ENCODE results near the gene ERAP2. TPM values are rescaled to one million over a fixed set of nuclear protein-coding genes. Genes with fewer than 3 reads are reported as not detected.
A peak's percentile ranks its signal among the peaks of the same experiment; 100 is the strongest.

Gene ERAP2
- total and polyA plus RNA-seq, 2 of the 13 experiments (the other 11 are each of a cell fraction or from before 2014, with no cell fraction given) = 12.8 to 16.6 TPM

DNA sequence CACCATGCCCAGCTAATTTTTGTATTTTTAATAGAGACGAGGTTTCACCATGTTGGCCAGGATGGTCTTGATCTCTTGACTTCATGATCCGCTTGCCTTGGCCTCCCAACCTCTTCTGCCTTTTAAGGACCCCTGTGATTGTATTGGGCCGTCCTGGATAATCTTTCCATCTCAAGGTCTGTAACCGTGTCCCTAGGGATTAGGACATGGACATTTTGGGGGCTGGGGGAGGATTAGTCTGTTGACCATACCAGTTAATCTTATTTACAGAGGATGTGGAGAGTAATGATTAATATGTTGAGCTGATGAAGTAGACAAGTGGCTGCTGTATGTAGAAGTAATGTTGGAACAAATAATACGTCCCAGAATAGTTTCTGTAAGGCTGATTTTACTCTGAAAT, 82.7 kb downstream of the ERAP2 start (continued):
- TF ChIP-seq ZFP90 (CRISPR knock-in tag; IDR thresholded peaks at IDR 0.05; ENCODE audit: borderline replicate concordance) (no peak), NFE2L1 (CRISPR knock-in tag; IDR thresholded peaks at IDR 0.05; ENCODE audit: borderline replicate concordance) (no peak), ZMYM4 (CRISPR knock-in tag; IDR thresholded peaks at IDR 0.05) (peak; percentile 85), DNMT1 (CRISPR knock-in tag; IDR thresholded peaks at IDR 0.05) (no peak), TOPORS (CRISPR knock-in tag; IDR thresholded peaks at IDR 0.05) (no peak), SALL1 (CRISPR knock-in tag; IDR thresholded peaks at IDR 0.05) (0 out of 2 replicates have a peak, but pooled peaks have one; percentile 10), PITX1 (CRISPR knock-in tag; IDR thresholded peaks at IDR 0.05) (peak; percentile 88)
- TF ChIP-seq, protein P1, sequence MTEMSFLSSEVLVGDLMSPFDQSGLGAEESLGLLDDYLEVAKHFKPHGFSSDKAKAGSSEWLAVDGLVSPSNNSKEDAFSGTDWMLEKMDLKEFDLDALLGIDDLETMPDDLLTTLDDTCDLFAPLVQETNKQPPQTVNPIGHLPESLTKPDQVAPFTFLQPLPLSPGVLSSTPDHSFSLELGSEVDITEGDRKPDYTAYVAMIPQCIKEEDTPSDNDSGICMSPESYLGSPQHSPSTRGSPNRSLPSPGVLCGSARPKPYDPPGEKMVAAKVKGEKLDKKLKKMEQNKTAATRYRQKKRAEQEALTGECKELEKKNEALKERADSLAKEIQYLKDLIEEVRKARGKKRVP (CRISPR knock-in tag; IDR thresholded peaks at IDR 0.05) = no peak
- TF ChIP-seq, protein P2, sequence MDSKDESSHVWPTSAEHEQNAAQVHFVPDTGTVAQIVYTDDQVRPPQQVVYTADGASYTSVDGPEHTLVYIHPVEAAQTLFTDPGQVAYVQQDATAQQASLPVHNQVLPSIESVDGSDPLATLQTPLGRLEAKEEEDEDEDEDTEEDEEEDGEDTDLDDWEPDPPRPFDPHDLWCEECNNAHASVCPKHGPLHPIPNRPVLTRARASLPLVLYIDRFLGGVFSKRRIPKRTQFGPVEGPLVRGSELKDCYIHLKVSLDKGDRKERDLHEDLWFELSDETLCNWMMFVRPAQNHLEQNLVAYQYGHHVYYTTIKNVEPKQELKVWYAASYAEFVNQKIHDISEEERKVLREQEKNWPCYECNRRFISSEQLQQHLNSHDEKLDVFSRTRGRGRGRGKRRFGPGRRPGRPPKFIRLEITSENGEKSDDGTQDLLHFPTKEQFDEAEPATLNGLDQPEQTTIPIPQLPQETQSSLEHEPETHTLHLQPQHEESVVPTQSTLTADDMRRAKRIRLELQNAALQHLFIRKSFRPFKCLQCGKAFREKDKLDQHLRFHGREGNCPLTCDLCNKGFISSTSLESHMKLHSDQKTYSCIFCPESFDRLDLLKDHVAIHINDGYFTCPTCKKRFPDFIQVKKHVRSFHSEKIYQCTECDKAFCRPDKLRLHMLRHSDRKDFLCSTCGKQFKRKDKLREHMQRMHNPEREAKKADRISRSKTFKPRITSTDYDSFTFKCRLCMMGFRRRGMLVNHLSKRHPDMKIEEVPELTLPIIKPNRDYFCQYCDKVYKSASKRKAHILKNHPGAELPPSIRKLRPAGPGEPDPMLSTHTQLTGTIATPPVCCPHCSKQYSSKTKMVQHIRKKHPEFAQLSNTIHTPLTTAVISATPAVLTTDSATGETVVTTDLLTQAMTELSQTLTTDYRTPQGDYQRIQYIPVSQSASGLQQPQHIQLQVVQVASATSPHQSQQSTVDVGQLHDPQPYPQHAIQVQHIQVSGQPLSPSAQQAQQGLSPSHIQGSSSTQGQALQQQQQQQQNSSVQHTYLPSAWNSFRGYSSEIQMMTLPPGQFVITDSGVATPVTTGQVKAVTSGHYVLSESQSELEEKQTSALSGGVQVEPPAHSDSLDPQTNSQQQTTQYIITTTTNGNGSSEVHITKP (CRISPR knock-in tag; IDR thresholded peaks at IDR 0.05; ENCODE audit: low read depth) = peak; percentile 64; the same call in 1 of the 2 replicates
- TF ChIP-seq, protein P3, sequence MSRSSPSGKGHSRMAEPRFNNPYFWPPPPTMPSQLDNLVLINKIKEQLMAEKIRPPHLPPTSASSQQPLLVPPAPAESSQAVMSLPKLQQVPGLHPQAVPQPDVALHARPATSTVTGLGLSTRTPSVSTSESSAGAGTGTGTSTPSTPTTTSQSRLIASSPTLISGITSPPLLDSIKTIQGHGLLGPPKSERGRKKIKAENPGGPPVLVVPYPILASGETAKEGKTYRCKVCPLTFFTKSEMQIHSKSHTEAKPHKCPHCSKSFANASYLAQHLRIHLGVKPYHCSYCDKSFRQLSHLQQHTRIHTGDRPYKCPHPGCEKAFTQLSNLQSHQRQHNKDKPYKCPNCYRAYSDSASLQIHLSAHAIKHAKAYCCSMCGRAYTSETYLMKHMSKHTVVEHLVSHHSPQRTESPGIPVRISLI (CRISPR knock-in tag; IDR thresholded peaks at IDR 0.05; ENCODE audit: borderline replicate concordance) = no peak

Data from HepG2 (cell line).